HepG2 (cell line): ENCODE measurements around the gene ZFP36. TPM values are rescaled to one million over a fixed set of nuclear protein-coding genes. Genes with fewer than 3 reads are reported as not detected.

Experiments used
- DMAP1 ChIP-seq: IDR thresholded peaks from 2 replicates; pipeline ENCODE4 v1.6.1; 2016
- DMTF1 ChIP-seq: sonication (generic); formaldehyde crosslinking; IDR thresholded peaks from 2 replicates; pipeline ENCODE4 v1.4.0; 2020; ENCODE audit warnings: mild to moderate bottlenecking, missing genetic modification reagents
- E2F2 ChIP-seq: sonication (generic); formaldehyde crosslinking; IDR thresholded peaks from 2 replicates; pipeline ENCODE4 v1.4.0; 2020; ENCODE audit warnings: missing genetic modification reagents, borderline replicate concordance
- FUBP1 ChIP-seq: sonication (generic); formaldehyde crosslinking; IDR thresholded peaks from 2 replicates; pipeline ENCODE4 v1.5.1; 2020; ENCODE audit warnings: missing genetic modification reagents, mild to moderate bottlenecking, borderline replicate concordance
- KDM4B ChIP-seq: sonication (generic); formaldehyde crosslinking; IDR thresholded peaks from 2 replicates; pipeline ENCODE4 v1.4.0; 2020; ENCODE audit warnings: missing genetic modification reagents
- POLR2AphosphoS2 ChIP-seq: IDR thresholded peaks from 2 replicates; pipeline ENCODE4 v1.6.1; 2011; ENCODE audit warnings: low read depth, low read length, improper control_type of control experiment
- RARG ChIP-seq: sonication (generic); formaldehyde crosslinking; IDR thresholded peaks from 2 replicates; pipeline ENCODE4 v1.4.0; 2020; ENCODE audit warnings: low read depth, mild to moderate bottlenecking, missing genetic modification reagents
- SP1 ChIP-seq, 2 experiments: fragments of 450-650 bp in 1 of 2; sonication (generic) in 1 of 2; formaldehyde crosslinking in 1 of 2; IDR thresholded peaks; 2 replicates each; pipeline versions ENCODE4 v1.4.0 to v1.6.1; 2016 to 2020; ENCODE audit warnings: missing genetic modification reagents in 1 of 2
- TBL1XR1 ChIP-seq: fragments of 150-350 bp; IDR thresholded peaks from 2 replicates; pipeline ENCODE4 v1.6.1; 2014; ENCODE audit warnings: borderline replicate concordance, low read length; ENCODE audit not compliant: partially characterized antibody
- ZFY ChIP-seq: sonication (generic); formaldehyde crosslinking; IDR thresholded peaks from 2 replicates; pipeline ENCODE4 v1.4.0; 2020; ENCODE audit warnings: missing genetic modification reagents
- ZKSCAN8 ChIP-seq: IDR thresholded peaks from 2 replicates; pipeline ENCODE4 v1.6.1; 2016; ENCODE audit warnings: borderline replicate concordance, missing genetic modification reagents, missing compliant biosample characterization
- ZMYM4 ChIP-seq: sonication (generic); formaldehyde crosslinking; IDR thresholded peaks from 2 replicates; pipeline ENCODE4 v1.8.1; 2023; ENCODE audit warnings: mild to moderate bottlenecking, missing genetic modification reagents
- ZNF12 ChIP-seq: sonication (generic); formaldehyde crosslinking; IDR thresholded peaks from 2 replicates; pipeline ENCODE4 v1.5.0; 2020; ENCODE audit warnings: missing genetic modification reagents
- ZNF318 ChIP-seq: sonication (generic); formaldehyde crosslinking; IDR thresholded peaks from 2 replicates; pipeline ENCODE4 v1.4.0; 2020; ENCODE audit warnings: mild to moderate bottlenecking, missing genetic modification reagents
- polyA plus RNA-seq, 8 experiments: library from polyadenylated mRNA; depleted of rRNA in 3 of 8; stranded (reverse) in 7 of 8; unstranded in 1 of 8; fragments of >200 nt; fragmentation: Illumina TruSeq in 4 of 8; extraction: Trizol in 4 of 8; gene quantifications; 2 replicates each; pipeline versions ENCODE4 v1.2.1 to v1.2.3, GENCODE V29; 2011 to 2016; ENCODE audit warnings: low read depth in 4 of 8, missing spikeins in 1 of 8, mixed read lengths in 1 of 8; ENCODE audit not compliant: insufficient read depth in 1 of 8
- total RNA-seq, 5 experiments: library from RNA; depleted of rRNA; stranded (reverse); fragments of >200 nt; fragmentation: Illumina TruSeq; extraction: Trizol; gene quantifications; 2 replicates each; pipeline ENCODE4 v1.2.3, GENCODE V29; 2016; ENCODE audit warnings: low read depth in 1 of 5

ZFP36 gene
- total and polyA plus RNA-seq, 2 of the 13 experiments (the other 11 are each of a cell fraction or from before 2014, with no cell fraction given), result 1.4 to 1.7 TPM

GRCh38 chr19:39445196-39446111, 38.8 kb downstream of the ZFP36 start, which contains the start of gene SUPT5H (continued):
- no peak for TF ChIP-seq FUBP1 (CRISPR knock-in tag)
- no peak for TF ChIP-seq ZNF318 (CRISPR knock-in tag)
- TF ChIP-seq ZMYM4, result peak; percentile 89
- TF ChIP-seq ZKSCAN8, result no peak; the same call in 1 of the 2 replicates
- no peak for TF ChIP-seq RARG (CRISPR knock-in tag)
- no peak for TF ChIP-seq E2F2 (CRISPR knock-in tag)
- TF ChIP-seq KDM4B (CRISPR knock-in tag), result peak; percentile 65; the same call in 1 of the 2 replicates
- peak; percentile 89 for TF ChIP-seq ZFY (CRISPR knock-in tag)
- TF ChIP-seq POLR2AphosphoS2, result no peak
- TF ChIP-seq DMTF1 (CRISPR knock-in tag), result no peak
- TF ChIP-seq ZNF12 (CRISPR knock-in tag), result peak; percentile 56; the same call in 1 of the 2 replicates
- TF ChIP-seq DMAP1 (CRISPR knock-in tag), result peak; percentile 92
- TF ChIP-seq SP1 (IDR thresholded peaks at IDR 0.05), result peak; percentile 90
- peak; percentile 52; the same call in 1 of the 2 replicates for TF ChIP-seq SP1 (CRISPR knock-in tag; IDR thresholded peaks at IDR 0.05)
- TF ChIP-seq TBL1XR1, result no peak
